Fibroblast of lung (primary cell): Measurements from ENCODE around the gene DLG5. TPM values are rescaled to one million over a fixed set of nuclear protein-coding genes. Genes with fewer than 3 reads are reported as not detected.

Experiments
- DNase-seq, 2 donors: peaks; one replicate each; pipeline versions ENCODE4 v3.0.0 to v3.0.0-alpha.2; 2010; ENCODE audit warnings: low read depth in 2 of 2
- H2AFZ ChIP-seq: 2 replicates; pipeline ENCODE4 v1.5.1; 2012; ENCODE audit warnings: low read length, control low read depth, inconsistent platforms
- H3K27ac ChIP-seq: 2 replicates; pipeline ENCODE4 v1.5.1; 2011; ENCODE audit warnings: low read length, control low read depth; ENCODE audit not compliant: insufficient read depth
- H3K27me3 ChIP-seq: 2 replicates; pipeline ENCODE4 v1.5.1; 2011; ENCODE audit warnings: mild to moderate bottlenecking, low read length; ENCODE audit not compliant: control insufficient read depth, insufficient read depth
- H3K36me3 ChIP-seq: 2 replicates; pipeline ENCODE4 v1.5.1; 2011; ENCODE audit warnings: low read length; ENCODE audit not compliant: control insufficient read depth, insufficient read depth
- H3K4me1 ChIP-seq: 2 replicates; pipeline ENCODE4 v1.5.1; 2011; ENCODE audit warnings: low read length; ENCODE audit not compliant: control insufficient read depth, insufficient read depth; ENCODE audit errors: extremely low read depth
- H3K4me2 ChIP-seq: 2 replicates; pipeline ENCODE4 v1.5.1; 2011; ENCODE audit warnings: low read length, control low read depth; ENCODE audit not compliant: insufficient read depth; ENCODE audit errors: extremely low read depth
- H3K4me3 ChIP-seq, 4 experiments: fragments of 200-600 bp in 1 of 4; sonication (generic) in 1 of 4; replicated peaks in 1 of 4; 2 replicates each; pipeline ENCODE4 v1.5.1; 2011 to 2016; ENCODE audit warnings: low read length in 4 of 4, low read depth in 3 of 4, mild to moderate bottlenecking in 3 of 4, control low read depth in 2 of 4, inconsistent platforms in 1 of 4, mixed read lengths in 1 of 4; ENCODE audit not compliant: insufficient read depth in 1 of 4; ENCODE audit errors: control extremely low read depth in 1 of 4
- H3K79me2 ChIP-seq: 2 replicates; pipeline ENCODE4 v1.5.1; 2012; ENCODE audit warnings: mild to moderate bottlenecking, low read length, inconsistent platforms; ENCODE audit not compliant: control insufficient read depth, insufficient read depth
- H3K9ac ChIP-seq: 2 replicates; pipeline ENCODE4 v1.5.1; 2011; ENCODE audit warnings: mild to moderate bottlenecking, low read length, control low read depth; ENCODE audit not compliant: insufficient read depth
- H3K9me3 ChIP-seq: 2 replicates; pipeline ENCODE4 v1.5.1; 2012; ENCODE audit warnings: low read depth, low read length; ENCODE audit not compliant: control insufficient read depth, insufficient read depth
- H4K20me1 ChIP-seq: 2 replicates; pipeline ENCODE4 v1.5.1; 2011; ENCODE audit warnings: low read length; ENCODE audit not compliant: control insufficient read depth, insufficient read depth; ENCODE audit errors: extremely low read depth
- EZH2 ChIP-seq: IDR thresholded peaks from 2 replicates; pipeline ENCODE4 v1.5.1; 2012; ENCODE audit warnings: low read length, control low read depth, mild to moderate bottlenecking; ENCODE audit errors: missing control alignments
- polyA plus RNA-seq, 2 donors: library from polyadenylated mRNA; depleted of rRNA in 1 of 2; stranded (reverse) in 1 of 2; unstranded in 1 of 2; fragments of >200 nt; gene quantifications; 2 replicates each; pipeline ENCODE4 v1.2.1, GENCODE V29; 2011 to 2012; ENCODE audit warnings: missing spikeins in 1 of 2
- total RNA-seq: library from RNA; depleted of rRNA; stranded (reverse); fragments of >200 nt; gene quantifications from 2 replicates; pipeline ENCODE4 v1.2.1, GENCODE V29; 2014
- TF ChIP-seq, protein P1 (sequence below), 2 donors: IDR thresholded peaks in 1 of 2; conservative IDR thresholded peaks in 1 of 2; 1 replicate in 1 of 2; 2 replicates in 1 of 2; pipeline ENCODE4 v1.5.1; 2011 to 2012; ENCODE audit warnings: low read length in 2 of 2, control low read depth in 1 of 2, inconsistent platforms in 1 of 2, low read depth in 1 of 2, mild to moderate bottlenecking in 1 of 2

Gene DLG5
- total and polyA plus RNA-seq, 2 donors (not counting 1 experiment from before 2014, with no cell fraction given) = 15.3 to 40.8 TPM

DNA sequence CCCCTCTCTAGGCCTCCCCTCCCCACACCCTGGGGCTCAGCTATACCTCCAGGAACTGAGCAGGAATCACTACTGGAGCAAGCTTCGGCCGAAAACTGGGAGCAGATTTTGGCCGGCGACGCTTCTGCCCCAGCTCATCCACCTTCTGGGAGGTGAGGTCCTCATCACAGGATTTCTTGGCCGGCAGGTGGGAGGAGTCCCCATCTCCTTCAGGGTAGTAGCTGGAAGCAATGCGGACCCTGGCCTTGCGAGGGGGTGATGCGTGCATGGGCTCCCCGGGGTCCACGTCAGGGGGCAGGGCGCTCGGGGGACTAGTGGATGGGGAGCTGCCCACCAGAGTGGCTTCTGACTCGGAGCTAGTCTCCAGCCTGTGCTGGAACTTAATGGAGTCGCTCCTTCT, 105.5 kb downstream of the DLG5 start:
- no peaks in the 10 kb centered on the region for H3K9me3 ChIP-seq
- H3K4me3 ChIP-seq = no peak overlapping the region
- H3K9ac ChIP-seq = no peak overlapping the region
- DNase-seq = no peak
- H3K36me3 ChIP-seq = peaks cover 17% of the 10 kb centered on the region
- H3K27ac ChIP-seq = no peak overlapping the region
- no peaks in the 10 kb centered on the region for H3K4me1 ChIP-seq
- no peak overlapping the region for H2AFZ ChIP-seq
- no peak overlapping the region for H3K4me2 ChIP-seq
- H3K27me3 ChIP-seq = no peaks in the 10 kb centered on the region
- TF ChIP-seq, protein P1, sequence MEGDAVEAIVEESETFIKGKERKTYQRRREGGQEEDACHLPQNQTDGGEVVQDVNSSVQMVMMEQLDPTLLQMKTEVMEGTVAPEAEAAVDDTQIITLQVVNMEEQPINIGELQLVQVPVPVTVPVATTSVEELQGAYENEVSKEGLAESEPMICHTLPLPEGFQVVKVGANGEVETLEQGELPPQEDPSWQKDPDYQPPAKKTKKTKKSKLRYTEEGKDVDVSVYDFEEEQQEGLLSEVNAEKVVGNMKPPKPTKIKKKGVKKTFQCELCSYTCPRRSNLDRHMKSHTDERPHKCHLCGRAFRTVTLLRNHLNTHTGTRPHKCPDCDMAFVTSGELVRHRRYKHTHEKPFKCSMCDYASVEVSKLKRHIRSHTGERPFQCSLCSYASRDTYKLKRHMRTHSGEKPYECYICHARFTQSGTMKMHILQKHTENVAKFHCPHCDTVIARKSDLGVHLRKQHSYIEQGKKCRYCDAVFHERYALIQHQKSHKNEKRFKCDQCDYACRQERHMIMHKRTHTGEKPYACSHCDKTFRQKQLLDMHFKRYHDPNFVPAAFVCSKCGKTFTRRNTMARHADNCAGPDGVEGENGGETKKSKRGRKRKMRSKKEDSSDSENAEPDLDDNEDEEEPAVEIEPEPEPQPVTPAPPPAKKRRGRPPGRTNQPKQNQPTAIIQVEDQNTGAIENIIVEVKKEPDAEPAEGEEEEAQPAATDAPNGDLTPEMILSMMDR (conservative IDR thresholded peaks at IDR 0.05 in 1 of 2, IDR thresholded peaks at IDR 0.05 in 1 of 2; ENCODE audit: low read depth in 1 of 2, low read length in 2 of 2) = no peak
- TF ChIP-seq EZH2 = no peak
- no peaks in the 10 kb centered on the region for H4K20me1 ChIP-seq
- no peaks in the 10 kb centered on the region for H3K79me2 ChIP-seq

DNA sequence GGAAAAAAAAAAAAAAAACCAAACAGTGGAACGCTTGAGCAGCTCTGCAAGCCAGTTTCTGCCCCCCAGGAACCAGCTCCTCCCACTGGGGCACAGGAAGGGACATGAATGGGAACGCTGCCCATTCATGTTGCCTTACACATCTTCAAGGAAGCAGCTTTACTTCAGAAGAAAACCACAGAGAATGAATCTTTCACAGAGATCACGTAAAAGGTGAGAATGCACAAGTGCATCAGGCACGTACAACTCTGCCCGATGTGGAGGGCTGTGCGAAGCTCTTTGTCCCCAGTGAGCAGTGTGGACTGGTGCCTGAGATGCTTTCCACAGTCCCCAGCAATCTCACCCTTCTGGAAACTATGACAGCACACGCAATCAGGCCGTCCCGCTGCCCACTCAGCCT, 106.2 kb downstream of the DLG5 start:
- peak; percentile 16 to 50 for DNase-seq
- Histone ChIP-seq H3K9me3 (no peaks in the 10 kb centered on the region), H4K20me1 (no peaks in the 10 kb centered on the region), H3K4me1 (no peaks in the 10 kb centered on the region), H3K27me3 (no peaks in the 10 kb centered on the region), H2AFZ (no peak overlapping the region), H3K79me2 (no peaks in the 10 kb centered on the region), H3K36me3 (peaks cover 18% of the 10 kb centered on the region), H3K4me3 (no peak overlapping the region), H3K27ac (no peak overlapping the region), H3K4me2 (no peak overlapping the region), H3K9ac (no peak overlapping the region)
- TF ChIP-seq EZH2 = no peak
- TF ChIP-seq, protein P1 (conservative IDR thresholded peaks at IDR 0.05 in 1 of 2, IDR thresholded peaks at IDR 0.05 in 1 of 2; ENCODE audit: low read depth in 1 of 2, low read length in 2 of 2) = no peak

GRCh38 chr10:77819210-77820112, 107.1 kb downstream of the DLG5 start:
- H3K4me2 ChIP-seq = no peak overlapping the region
- H3K4me3 ChIP-seq = no peak overlapping the region
- no peak overlapping the region for H2AFZ ChIP-seq
- DNase-seq = no peak
- H4K20me1 ChIP-seq = no peaks in the 10 kb centered on the region
- peaks cover 16% of the 10 kb centered on the region for H3K36me3 ChIP-seq
- no peaks in the 10 kb centered on the region for H3K4me1 ChIP-seq
- H3K9ac ChIP-seq = no peak overlapping the region
- no peaks in the 10 kb centered on the region for H3K9me3 ChIP-seq
- no peaks in the 10 kb centered on the region for H3K79me2 ChIP-seq
- H3K27ac ChIP-seq = no peak overlapping the region
- H3K27me3 ChIP-seq = no peaks in the 10 kb centered on the region
- TF ChIP-seq, protein P1 (conservative IDR thresholded peaks at IDR 0.05 in 1 of 2, IDR thresholded peaks at IDR 0.05 in 1 of 2; ENCODE audit: low read depth in 1 of 2, low read length in 2 of 2) = no peak
- no peak for TF ChIP-seq EZH2
